GM23248 (cell line): ENCODE measurements around the gene MEF2A.

Source experiments
- EZH2 ChIP-seq: fragments of 200-600 bp; sonication (generic); IDR thresholded peaks from 2 replicates; pipeline ENCODE4 v1.6.1; 2018; ENCODE audit warnings: antibody characterized with exemption, mild to moderate bottlenecking; ENCODE audit not compliant: insufficient read depth, poor library complexity, severe bottlenecking
- EZH2phosphoT487 ChIP-seq: fragments of 200-600 bp; sonication (generic); IDR thresholded peaks from 2 replicates; pipeline ENCODE4 v1.6.1; 2018; ENCODE audit warnings: antibody characterized with exemption, moderate library complexity, mild to moderate bottlenecking, low read depth; ENCODE audit not compliant: insufficient read depth

- TF ChIP-seq EZH2phosphoT487 (no peak), EZH2 (no peak)
Measured at GRCh38 chr15:99733268-99734039, 167.7 kb downstream of the MEF2A start, which contains the start of gene LYSMD4.
